SK-N-SH (cell line): ENCODE data around the gene ITFG2. TPM values are rescaled to one million over a fixed set of nuclear protein-coding genes. Genes with fewer than 3 reads are reported as not detected.

ENCODE experiments used
- CTCF ChIA-PET: fragments of 300-600, 350-600 bp; formaldehyde crosslinking; extraction: SDS; loops from one replicate; lab custom pipeline; 2021; lab: Yijun Ruan, JAX
- POLR2A ChIA-PET: fragments of 350-600 bp; sonication (Branson Sonifier 250); formaldehyde crosslinking; extraction: SDS; loops from one replicate; lab custom pipeline; 2020; ENCODE audit warnings: antibody characterized with exemption, inconsistent platforms; lab: Yijun Ruan, JAX
- DNase-seq: peaks from one replicate; pipeline ENCODE4 v3.0.0; 2012
- H2AFZ ChIP-seq: fragments of 200-600 bp; sonication (generic); 2 replicates; pipeline ENCODE4 v1.8.1; 2016; ENCODE audit warnings: antibody characterized with exemption, mild to moderate bottlenecking, low read depth
- H3F3A ChIP-seq: fragments of 200-600 bp; sonication (generic); replicated peaks from 2 replicates; pipeline ENCODE3; 2016; ENCODE audit warnings: antibody characterized with exemption, mild to moderate bottlenecking; ENCODE audit not compliant: insufficient read depth
- H3K27ac ChIP-seq, 2 experiments: fragments of 200-500 bp in 1 of 2; fragments of 200-600 bp in 1 of 2; sonication (Bioruptor generic) in 1 of 2; sonication (generic), shearing (Covaris generic) in 1 of 2; 2 replicates each; pipeline versions ENCODE4 v1.5.1 to v1.6.1; 2014 to 2016; ENCODE audit warnings: low read depth in 2 of 2, inconsistent platforms in 1 of 2, low read length in 1 of 2, mild to moderate bottlenecking in 1 of 2, mixed read lengths in 1 of 2
- H3K27me3 ChIP-seq: fragments of 200-600 bp; sonication (generic), shearing (Covaris generic); 2 replicates; pipeline ENCODE4 v1.6.1; 2016; ENCODE audit warnings: mixed run types; ENCODE audit not compliant: insufficient read depth
- H3K36me3 ChIP-seq, 2 experiments: fragments of 200-500 bp in 1 of 2; fragments of 200-600 bp in 1 of 2; sonication (Bioruptor generic) in 1 of 2; sonication (generic) in 1 of 2; replicated peaks in 1 of 2; 2 replicates each; pipeline versions ENCODE3 to v1.5.1; 2014 to 2016; ENCODE audit warnings: low read length in 1 of 2, mild to moderate bottlenecking in 1 of 2; ENCODE audit not compliant: insufficient read depth in 2 of 2, control insufficient read depth in 1 of 2
- H3K4me1 ChIP-seq, 2 experiments: fragments of 200-500 bp in 1 of 2; fragments of 200-600 bp in 1 of 2; sonication (Bioruptor generic) in 1 of 2; sonication (generic), shearing (Covaris generic) in 1 of 2; 2 replicates each; pipeline versions ENCODE4 v1.5.1 to v1.6.1; 2014 to 2016; ENCODE audit warnings: low read depth in 1 of 2, low read length in 1 of 2, mixed run types in 1 of 2; ENCODE audit not compliant: insufficient read depth in 2 of 2, control insufficient read depth in 1 of 2
- H3K4me2 ChIP-seq: fragments of 200-600 bp; sonication (generic), shearing (Covaris generic); 2 replicates; pipeline ENCODE4 v1.6.1; 2017; ENCODE audit warnings: mixed run types
- H3K4me3 ChIP-seq, 2 experiments: fragments of 200-500 bp in 1 of 2; fragments of 200-600 bp in 1 of 2; sonication (Bioruptor generic) in 1 of 2; sonication (generic), shearing (Covaris generic) in 1 of 2; 2 replicates each; pipeline versions ENCODE4 v1.5.1 to v1.8.1; 2014 to 2016; ENCODE audit warnings: low read depth in 2 of 2, inconsistent platforms in 1 of 2, low read length in 1 of 2, mild to moderate bottlenecking in 1 of 2, mixed read lengths in 1 of 2, moderate library complexity in 1 of 2
- H3K79me2 ChIP-seq: fragments of 200-600 bp; sonication (generic); 2 replicates; pipeline ENCODE4 v1.8.1; 2017; ENCODE audit warnings: mild to moderate bottlenecking; ENCODE audit not compliant: insufficient read depth
- H3K9ac ChIP-seq: fragments of 200-600 bp; sonication (generic); 2 replicates; pipeline ENCODE4 v1.6.1; 2017; ENCODE audit warnings: mixed run types
- H3K9me2 ChIP-seq: fragments of 200-600 bp; sonication (generic); 2 replicates; pipeline ENCODE4 v1.6.1; 2017; ENCODE audit warnings: mixed run types
- H3K9me3 ChIP-seq: fragments of 200-600 bp; sonication (generic); 2 replicates; pipeline ENCODE4 v1.6.1; 2017; ENCODE audit warnings: mixed run types, mild to moderate bottlenecking, moderate library complexity
- H4K20me1 ChIP-seq: fragments of 200-600 bp; sonication (generic); 2 replicates; pipeline ENCODE4 v1.6.1; 2017; ENCODE audit warnings: mild to moderate bottlenecking, mixed run types; ENCODE audit not compliant: insufficient read depth
- CHD2 ChIP-seq: fragments of 150-350 bp; IDR thresholded peaks from 2 replicates; pipeline ENCODE4 v1.6.1; 2018; ENCODE audit warnings: low read length; ENCODE audit not compliant: partially characterized antibody
- CTCF ChIP-seq: fragments of 200-600 bp; sonication (generic); IDR thresholded peaks from 2 replicates; pipeline ENCODE4 v1.6.1; 2017; ENCODE audit warnings: antibody characterized with exemption, mild to moderate bottlenecking, moderate library complexity
- GABPA ChIP-seq: IDR thresholded peaks from 2 replicates; pipeline ENCODE4 v1.4.0; 2012; ENCODE audit warnings: low read depth, mild to moderate bottlenecking
- GATA2 ChIP-seq: sonication (generic); formaldehyde crosslinking; IDR thresholded peaks from 2 replicates; pipeline ENCODE4 v1.5.0; 2020; ENCODE audit warnings: mild to moderate bottlenecking, missing genetic modification reagents
- RAD21 ChIP-seq: IDR thresholded peaks from 2 replicates; pipeline ENCODE4 v1.6.1; 2012; ENCODE audit warnings: mild to moderate bottlenecking, low read length
- RXRA ChIP-seq: IDR thresholded peaks from 2 replicates; pipeline ENCODE4 v1.4.0; 2012; ENCODE audit warnings: low read depth, mild to moderate bottlenecking, borderline replicate concordance
- TEAD4 ChIP-seq: IDR thresholded peaks from 2 replicates; pipeline ENCODE4 v1.4.0; 2012; ENCODE audit warnings: mild to moderate bottlenecking, borderline replicate concordance; ENCODE audit not compliant: insufficient read depth
- YY1 ChIP-seq: IDR thresholded peaks from 2 replicates; pipeline ENCODE4 v1.4.0; 2012; ENCODE audit warnings: low read depth, mild to moderate bottlenecking
- WGBS: methylation state at CpG from one replicate; pipeline ENCODE4 v1.1.6; 2017; ENCODE audit warnings: low lambda C conversion rate; 5-methylcytosine and 5-hydroxymethylcytosine counted together
- polyA plus RNA-seq, 3 experiments: library from polyadenylated mRNA; depleted of rRNA; stranded (reverse); fragments of >200 nt; gene quantifications; 2 replicates each; pipeline ENCODE4 v1.2.3, GENCODE V29; 2012

Gene ITFG2
- polyA plus RNA-seq, 1 of the 3 experiments (the other 2 are of a cell fraction): 27.2 TPM

DNA sequence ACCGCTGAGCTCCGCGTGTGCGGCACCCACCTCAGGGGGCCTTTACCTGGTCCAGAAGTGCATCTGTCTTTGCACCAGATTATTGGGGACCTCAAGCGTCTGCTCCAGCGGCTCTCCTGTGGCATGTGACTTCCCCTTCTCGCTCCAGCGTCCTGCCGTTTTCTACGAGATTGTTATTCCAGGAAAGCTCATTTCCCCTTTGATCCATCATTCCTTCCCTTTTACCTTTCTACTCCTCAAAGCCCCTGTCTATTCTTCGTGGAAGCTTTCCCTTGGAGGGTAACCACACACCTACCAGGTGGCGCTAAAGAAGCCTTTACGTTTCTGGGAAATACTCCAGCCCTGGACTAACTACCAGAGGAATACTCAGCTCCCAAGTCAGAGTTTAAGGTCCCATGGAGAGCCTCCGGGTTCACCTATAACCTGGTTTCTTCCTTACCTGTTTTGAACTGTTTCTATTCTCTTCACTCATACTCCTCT lies 16.2 kb upstream of the ITFG2 start:
- H3K9me2 ChIP-seq: no peaks in the 10 kb centered on the region
- H3K9ac ChIP-seq: peak overlapping the region; percentile 58; the same call in 1 of the 2 replicates
- no peaks in the 10 kb centered on the region for H3K27me3 ChIP-seq
- no peaks in the 10 kb centered on the region for H3F3A ChIP-seq
- H3K36me3 ChIP-seq: peaks cover 26 to 49% of the 10 kb centered on the region in 2 experiments
- H4K20me1 ChIP-seq: 0 out of 2 replicates have a peak, but pooled peaks cover 5% of the 10 kb centered on the region
- peaks cover 24% of the 10 kb centered on the region for H3K79me2 ChIP-seq
- 6% methylated on average over 14 of the region's 14 CpGs for WGBS
- peaks cover 0 to 23% of the 10 kb centered on the region in 2 experiments; a peak in 3 of 4 replicates for H3K4me1 ChIP-seq
- CTCF ChIA-PET: interaction anchor here (0.6 to 6.7 kb wide), 10 partner anchors 11 to 246 kb away, joined by 3 to 54 read pairs (median 4); no protein-coding TSS in a partner anchor
- peak overlapping the region; percentile 77 to 84 for H3K4me3 ChIP-seq
- peak overlapping the region; percentile 69 for H2AFZ ChIP-seq
- peak overlapping the region in 1 of 2 experiments; percentile 75; a peak in 1 of 4 replicates for H3K27ac ChIP-seq
- no peaks in the 10 kb centered on the region for H3K9me3 ChIP-seq
- POLR2A ChIA-PET: interaction anchor here (0.7 to 1.7 kb wide), 4 partner anchors 8 to 392 kb away, joined by 3 read pairs; partner anchors contain the start of gene TULP3
- no peak for DNase-seq
- TF ChIP-seq RXRA (no peak), GATA2 (CRISPR knock-in tag) (no peak), CTCF (peak; percentile 20; the same call in 1 of the 2 replicates), GABPA (no peak), TEAD4 (no peak), CHD2 (no peak)
- H3K4me2 ChIP-seq: peak overlapping the region; percentile 98

DNA sequence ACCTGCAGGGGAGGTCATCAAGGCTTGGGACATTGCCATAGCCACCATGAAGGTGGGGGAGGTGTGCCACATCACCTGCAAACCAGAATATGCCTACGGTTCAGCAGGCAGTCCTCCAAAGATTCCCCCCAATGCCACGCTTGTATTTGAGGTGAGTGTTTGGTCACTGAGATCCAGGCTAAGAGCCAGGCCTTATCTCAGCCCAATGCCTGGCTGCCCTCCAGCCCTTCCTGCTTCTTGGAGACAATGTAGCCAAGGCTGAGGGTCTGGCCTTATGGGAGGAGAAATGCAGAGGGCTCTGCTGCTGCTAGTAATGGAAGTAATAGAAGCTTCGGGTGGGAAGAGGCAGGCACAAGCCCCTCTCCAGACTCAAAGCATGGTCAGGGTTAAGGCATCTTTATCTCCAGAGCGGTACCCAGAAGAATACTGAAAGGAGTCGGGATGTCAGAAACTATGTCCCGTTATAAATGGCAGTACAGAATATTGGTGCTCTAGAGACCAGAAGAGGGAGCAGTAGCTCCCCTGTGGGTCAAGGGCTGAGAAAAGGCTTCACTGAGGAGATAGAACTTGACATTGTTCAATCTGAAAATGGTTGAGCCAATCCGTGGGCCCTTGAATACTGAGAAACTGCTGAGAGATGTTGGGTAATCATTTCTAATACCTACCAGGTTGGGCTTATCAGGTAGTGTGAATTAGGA lies 14.6 kb upstream of the ITFG2 start:
- POLR2A ChIA-PET: no interaction called here
- Histone ChIP-seq H3K27ac (no peak overlapping the region; a peak in 1 of 4 replicates), H3K36me3 (peaks cover 40 to 64% of the 10 kb centered on the region in 2 experiments), H3K27me3 (no peaks in the 10 kb centered on the region), H3F3A (no peaks in the 10 kb centered on the region), H3K9ac (no peak overlapping the region), H3K4me3 (no peak overlapping the region; a peak in 1 of 4 replicates)
- no peak for DNase-seq
- TF ChIP-seq YY1 (no peak), CTCF (peak; percentile 26), RAD21 (0 out of 2 replicates have a peak, but pooled peaks have one; percentile 5)
- TF ChIP-seq, all 33 proteins: peak for 2
- WGBS: 94% methylated on average over 7 of the region's 7 CpGs
- H3K4me1 ChIP-seq: peaks cover 0 to 23% of the 10 kb centered on the region in 2 experiments; a peak in 3 of 4 replicates
- no peak overlapping the region for H3K4me2 ChIP-seq
- 0 out of 2 replicates have a peak, but pooled peaks cover 5% of the 10 kb centered on the region for H4K20me1 ChIP-seq
- H3K9me3 ChIP-seq: no peaks in the 10 kb centered on the region
- no peaks in the 10 kb centered on the region for H3K9me2 ChIP-seq
- peaks cover 24% of the 10 kb centered on the region for H3K79me2 ChIP-seq
- CTCF ChIA-PET: interaction anchor here (0.8 to 6.7 kb wide), 4 partner anchors 13 to 109 kb away, joined by 3 to 54 read pairs (median 4); no protein-coding TSS in a partner anchor
- H2AFZ ChIP-seq: no peak overlapping the region
